GM18517 (cell line): ENCODE results near the gene LIMA1.
"Not testable (repeated sequence)": the region's sequence is repeated elsewhere in the genome, so short reads cannot be mapped to it uniquely, and the experiment has no call there.

Experiments used
- ATAC-seq: cut with Tn5 transposase; IDR thresholded peaks from one replicate; pipeline ENCODE4 v1.9.1; 2021; ENCODE audit warnings: mild to moderate bottlenecking, moderate library complexity; ENCODE audit not compliant: unreplicated experiment

LIMA1 gene

DNA sequence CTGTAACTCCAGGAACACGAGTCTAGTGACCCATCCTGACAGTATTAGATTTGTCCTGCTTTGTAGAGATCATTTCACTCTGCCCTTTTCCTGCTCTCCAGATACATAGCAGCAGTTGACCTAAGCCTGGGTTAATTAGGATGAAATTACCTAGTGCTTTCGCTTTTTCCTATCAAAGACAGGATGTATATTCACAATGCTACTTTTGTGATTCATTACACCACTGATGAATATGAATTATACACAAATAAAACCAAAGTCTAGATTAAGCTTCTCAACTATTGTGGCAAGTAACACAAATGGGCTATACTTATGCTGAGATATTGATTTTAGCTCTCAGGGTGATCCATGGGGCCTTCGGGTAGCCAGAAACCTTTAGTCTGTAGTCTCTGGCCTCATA is 134.0 kb downstream of the LIMA1 start:
- no peak for ATAC-seq

DNA sequence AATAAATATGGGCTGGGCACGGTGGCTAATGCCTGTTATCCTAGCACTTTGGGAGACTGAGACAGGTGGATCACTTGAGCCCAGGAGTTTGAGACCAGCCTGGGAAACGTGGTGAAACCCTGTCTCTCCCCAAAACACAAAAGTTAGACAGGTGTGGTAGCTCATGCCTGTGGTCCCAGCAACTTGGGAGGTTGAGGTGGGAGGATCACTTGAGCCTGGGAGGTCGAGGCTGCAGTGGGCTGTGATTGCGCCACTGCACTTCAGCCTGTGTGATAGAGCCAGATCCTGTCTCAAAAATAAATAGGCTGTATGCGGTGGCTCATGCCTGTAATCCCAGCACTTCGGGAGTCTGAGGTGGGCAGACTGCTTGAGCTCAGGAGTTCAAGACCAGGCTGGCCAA is 135.3 kb downstream of the LIMA1 start:
- ATAC-seq: not testable (repeated sequence)

DNA sequence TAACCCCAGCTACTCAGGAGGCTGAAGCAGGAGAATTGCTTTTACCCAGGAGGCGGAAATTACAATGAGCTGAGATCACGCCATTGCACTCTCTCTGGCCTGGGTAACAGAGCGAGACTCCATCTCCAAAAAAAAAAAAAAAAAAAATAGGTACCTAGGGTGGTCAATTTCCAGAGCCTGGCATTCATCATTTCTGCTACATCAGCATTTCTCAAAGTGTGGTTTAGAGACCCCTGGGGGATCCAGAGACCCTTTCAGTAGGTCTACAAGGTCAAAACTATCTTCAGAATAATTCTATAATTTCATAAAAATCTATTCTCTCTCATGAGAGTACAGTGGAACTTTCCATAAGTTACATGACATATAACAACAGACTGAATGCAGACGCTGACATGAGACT is 136.0 kb downstream of the LIMA1 start:
- no peak for ATAC-seq

DNA sequence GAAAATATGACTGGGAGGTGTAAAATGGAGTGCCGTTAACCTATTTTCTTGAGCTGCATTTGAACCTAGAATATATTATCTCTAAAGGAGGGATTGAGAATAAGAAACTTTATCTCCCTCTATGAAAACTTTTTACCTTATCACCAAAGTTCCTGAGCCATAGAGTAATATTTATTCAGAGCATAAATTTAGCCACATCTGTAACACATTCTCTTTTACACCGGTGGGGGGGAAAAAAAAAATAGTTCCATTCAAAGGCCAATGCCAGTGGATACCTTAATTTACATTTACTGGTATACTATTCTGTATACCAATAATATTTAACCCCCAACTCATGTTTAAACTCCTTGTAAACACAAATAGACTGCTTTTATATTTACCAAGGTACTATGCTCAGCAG is 137.9 kb downstream of the LIMA1 start:
- ATAC-seq: no peak

- ATAC-seq: no peak
These were observed 140.3 kb downstream of the LIMA1 start for GRCh38 chr12:50142993-50143392.

- no peak for ATAC-seq
These were observed 150.7 kb downstream of the LIMA1 start for GRCh38 chr12:50132505-50133135.

GRCh38 chr12:50129290-50129689 is 154.0 kb downstream of the LIMA1 start:
- no peak for ATAC-seq

GRCh38 chr12:50127546-50127945 is 155.8 kb downstream of the LIMA1 start:
- ATAC-seq: no peak
